HG03558 (cell line): Measurements from ENCODE around the gene GIMAP4.
"Not testable (repeated sequence)": the region's sequence is repeated elsewhere in the genome, so short reads cannot be mapped to it uniquely, and the experiment has no call there.

Experiments
- ATAC-seq: cut with Tn5 transposase; IDR thresholded peaks from one replicate; pipeline ENCODE4 v1.9.1; 2021; ENCODE audit warnings: moderate number of reproducible peaks; ENCODE audit not compliant: unreplicated experiment; ENCODE audit errors: extremely low read depth

GIMAP4 gene

GRCh38 chr7:150579979-150580637 is 12.9 kb downstream of the GIMAP4 start:
- not testable (repeated sequence) for ATAC-seq

- no peak for ATAC-seq
Measured at GRCh38 chr7:150580638-150581394, 13.6 kb downstream of the GIMAP4 start.

GRCh38 chr7:150585199-150585598 is 18.0 kb downstream of the GIMAP4 start:
- ATAC-seq: no peak

GRCh38 chr7:150586068-150586784 is 19.0 kb downstream of the GIMAP4 start:
- no peak for ATAC-seq

GRCh38 chr7:150586785-150587152 is 19.6 kb downstream of the GIMAP4 start:
- ATAC-seq: no peak

GRCh38 chr7:150587551-150587950 is 20.4 kb downstream of the GIMAP4 start:
- no peak for ATAC-seq

- ATAC-seq: no peak
Measured at GRCh38 chr7:150594805-150595204, 27.6 kb downstream of the GIMAP4 start.

- no peak for ATAC-seq
Measured at GRCh38 chr7:150595361-150595760, 28.2 kb downstream of the GIMAP4 start.

- not testable (repeated sequence) for ATAC-seq
Measured at GRCh38 chr7:150603600-150603999, 36.4 kb downstream of the GIMAP4 start.

GRCh38 chr7:150610233-150610632 is 43.0 kb downstream of the GIMAP4 start:
- ATAC-seq: no peak

GRCh38 chr7:150612925-150613324 is 45.7 kb downstream of the GIMAP4 start:
- ATAC-seq: no peak

- no peak for ATAC-seq
Measured at GRCh38 chr7:150613880-150614279, 46.7 kb downstream of the GIMAP4 start.

- ATAC-seq: not testable (repeated sequence)
Measured at GRCh38 chr7:150614426-150614825, 47.2 kb downstream of the GIMAP4 start.

- not testable (repeated sequence) for ATAC-seq
Measured at GRCh38 chr7:150615221-150615755, 48.1 kb downstream of the GIMAP4 start.

- ATAC-seq: no peak
Measured at GRCh38 chr7:150620061-150620460, 52.9 kb downstream of the GIMAP4 start.

- no peak for ATAC-seq
Measured at GRCh38 chr7:150620617-150621371, 53.6 kb downstream of the GIMAP4 start.

GRCh38 chr7:150621376-150621775 is 54.2 kb downstream of the GIMAP4 start:
- ATAC-seq: no peak
